Sigmoid colon (tissue), 4 donors: Measurements from ENCODE around the gene AAMP.

Experiments used
- POLR2A ChIP-seq, 2 donors: fragments of 450-650 bp; IDR thresholded peaks; one replicate each; pipeline ENCODE4 v1.6.1; 2016; ENCODE audit warnings: antibody characterized with exemption in 2 of 2, mild to moderate bottlenecking in 2 of 2, moderate library complexity in 2 of 2
- POLR2AphosphoS5 ChIP-seq, 4 donors: sonication (generic); formaldehyde crosslinking; IDR thresholded peaks; one replicate each; pipeline ENCODE4 v1.6.1; 2017; ENCODE audit warnings: antibody characterized with exemption in 4 of 4
- TF ChIP-seq, protein P1 (sequence below), 4 experiments: fragments of 450-650 bp in 3 of 4; fragments of 200-600 bp in 1 of 4; IDR thresholded peaks; one replicate each; pipeline ENCODE4 v1.5.1; 2016 to 2019; ENCODE audit warnings: antibody characterized with exemption in 4 of 4, mild to moderate bottlenecking in 3 of 4, moderate library complexity in 2 of 4

DNA sequence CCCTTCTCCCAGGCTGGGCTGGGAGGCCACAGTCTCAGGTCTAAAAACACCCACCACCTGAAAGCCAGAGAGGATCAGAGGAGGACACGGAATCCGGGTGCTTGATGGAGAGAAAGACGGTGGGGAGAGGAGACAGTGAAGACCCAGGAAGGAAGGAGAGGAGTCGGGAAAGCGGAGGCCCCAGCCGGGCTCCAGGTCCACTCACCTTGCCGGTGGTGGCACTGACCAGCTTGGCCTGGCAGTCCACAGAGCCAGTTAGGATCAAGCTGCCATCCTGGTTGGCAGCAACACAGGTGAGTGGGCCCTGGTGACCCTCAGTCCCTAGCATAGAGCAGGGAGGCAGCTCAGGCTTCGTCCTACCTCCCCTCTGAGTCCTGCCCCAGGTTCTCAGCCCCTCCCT lies 4.3 kb downstream of the AAMP start:
- TF ChIP-seq POLR2AphosphoS5 (IDR thresholded peaks at IDR 0.05) = no peak
- TF ChIP-seq, protein P1, sequence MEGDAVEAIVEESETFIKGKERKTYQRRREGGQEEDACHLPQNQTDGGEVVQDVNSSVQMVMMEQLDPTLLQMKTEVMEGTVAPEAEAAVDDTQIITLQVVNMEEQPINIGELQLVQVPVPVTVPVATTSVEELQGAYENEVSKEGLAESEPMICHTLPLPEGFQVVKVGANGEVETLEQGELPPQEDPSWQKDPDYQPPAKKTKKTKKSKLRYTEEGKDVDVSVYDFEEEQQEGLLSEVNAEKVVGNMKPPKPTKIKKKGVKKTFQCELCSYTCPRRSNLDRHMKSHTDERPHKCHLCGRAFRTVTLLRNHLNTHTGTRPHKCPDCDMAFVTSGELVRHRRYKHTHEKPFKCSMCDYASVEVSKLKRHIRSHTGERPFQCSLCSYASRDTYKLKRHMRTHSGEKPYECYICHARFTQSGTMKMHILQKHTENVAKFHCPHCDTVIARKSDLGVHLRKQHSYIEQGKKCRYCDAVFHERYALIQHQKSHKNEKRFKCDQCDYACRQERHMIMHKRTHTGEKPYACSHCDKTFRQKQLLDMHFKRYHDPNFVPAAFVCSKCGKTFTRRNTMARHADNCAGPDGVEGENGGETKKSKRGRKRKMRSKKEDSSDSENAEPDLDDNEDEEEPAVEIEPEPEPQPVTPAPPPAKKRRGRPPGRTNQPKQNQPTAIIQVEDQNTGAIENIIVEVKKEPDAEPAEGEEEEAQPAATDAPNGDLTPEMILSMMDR (IDR thresholded peaks at IDR 0.05) = no peak
- TF ChIP-seq POLR2A (IDR thresholded peaks at IDR 0.05) = no peak
